Progenitor cell of endocrine pancreas (in vitro differentiated cells): ENCODE data around the gene ATR. TPM values are rescaled to one million over a fixed set of nuclear protein-coding genes. Genes with fewer than 3 reads are reported as not detected.
"Not testable (repeated sequence)": the region's sequence is repeated elsewhere in the genome, so short reads cannot be mapped to it uniquely, and the experiment has no call there.

Source experiments
- DNase-seq: peaks from one replicate; pipeline ENCODE4 v3.0.0; 2021; ENCODE audit warnings: low spot score; ENCODE audit not compliant: unreplicated experiment
- H3K27ac Mint-ChIP-seq: 2 replicates; pipeline ENCODE4 v1.8.0; 2021; ENCODE audit warnings: mild to moderate bottlenecking, moderate library complexity, mixed read lengths
- H3K27me3 Mint-ChIP-seq: 2 replicates; pipeline ENCODE4 v1.8.0; 2021; ENCODE audit warnings: mixed read lengths
- H3K36me3 Mint-ChIP-seq: 2 replicates; pipeline ENCODE4 v1.8.0; 2022; ENCODE audit warnings: mixed read lengths; ENCODE audit not compliant: insufficient read depth
- H3K4me1 Mint-ChIP-seq: 2 replicates; pipeline ENCODE4 v1.8.0; 2021; ENCODE audit warnings: low read depth, mixed read lengths
- H3K4me3 Mint-ChIP-seq: 2 replicates; pipeline ENCODE4 v1.8.0; 2021; ENCODE audit warnings: low read depth, mild to moderate bottlenecking, moderate library complexity, mixed read lengths
- H3K9me3 Mint-ChIP-seq: 2 replicates; pipeline ENCODE4 v1.8.0; 2021; ENCODE audit warnings: low read depth, mixed read lengths
- total RNA-seq: library from RNA; stranded (reverse); gene quantifications from 2 replicates; pipeline ENCODE4 v1.2.1, GENCODE V29; 2021
- TF ChIP-seq, protein P1 (sequence below): fragments of 200-600 bp; sonication (generic); IDR thresholded peaks from one replicate; pipeline ENCODE4 v1.5.0; 2021; ENCODE audit warnings: antibody characterized with exemption, mild to moderate bottlenecking; ENCODE audit not compliant: unreplicated experiment

Gene ATR
- total RNA-seq, 1 donor from 2014 or later, result 20.3 TPM

DNA sequence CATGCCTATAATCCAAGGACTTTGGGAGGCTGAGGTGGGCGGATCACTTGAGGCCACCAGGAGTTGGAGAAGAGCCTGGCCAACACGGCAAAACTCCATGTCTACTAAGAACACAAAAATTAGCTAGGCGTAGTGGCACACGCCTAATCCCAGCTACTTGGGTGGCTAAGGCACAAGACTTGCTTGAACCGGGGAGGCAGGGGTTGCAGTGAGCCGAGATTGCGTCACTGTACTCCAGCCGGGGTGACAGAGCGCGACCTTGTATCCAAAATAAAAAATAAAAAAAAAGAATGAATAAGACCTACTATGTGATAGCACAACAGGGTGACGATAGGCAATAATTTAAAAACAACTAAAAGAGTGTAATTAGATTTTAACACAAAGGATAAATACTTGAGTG is 134.2 kb downstream of the ATR start:
- Mint-ChIP-seq H3K9me3 (no peaks in the 10 kb centered on the region), H3K27me3 (no peaks in the 10 kb centered on the region), H3K36me3 (peaks cover 7% of the 10 kb centered on the region), H3K27ac (no peak overlapping the region), H3K4me1 (peaks cover 24% of the 10 kb centered on the region), H3K4me3 (no peak overlapping the region)
- TF ChIP-seq, protein P1, sequence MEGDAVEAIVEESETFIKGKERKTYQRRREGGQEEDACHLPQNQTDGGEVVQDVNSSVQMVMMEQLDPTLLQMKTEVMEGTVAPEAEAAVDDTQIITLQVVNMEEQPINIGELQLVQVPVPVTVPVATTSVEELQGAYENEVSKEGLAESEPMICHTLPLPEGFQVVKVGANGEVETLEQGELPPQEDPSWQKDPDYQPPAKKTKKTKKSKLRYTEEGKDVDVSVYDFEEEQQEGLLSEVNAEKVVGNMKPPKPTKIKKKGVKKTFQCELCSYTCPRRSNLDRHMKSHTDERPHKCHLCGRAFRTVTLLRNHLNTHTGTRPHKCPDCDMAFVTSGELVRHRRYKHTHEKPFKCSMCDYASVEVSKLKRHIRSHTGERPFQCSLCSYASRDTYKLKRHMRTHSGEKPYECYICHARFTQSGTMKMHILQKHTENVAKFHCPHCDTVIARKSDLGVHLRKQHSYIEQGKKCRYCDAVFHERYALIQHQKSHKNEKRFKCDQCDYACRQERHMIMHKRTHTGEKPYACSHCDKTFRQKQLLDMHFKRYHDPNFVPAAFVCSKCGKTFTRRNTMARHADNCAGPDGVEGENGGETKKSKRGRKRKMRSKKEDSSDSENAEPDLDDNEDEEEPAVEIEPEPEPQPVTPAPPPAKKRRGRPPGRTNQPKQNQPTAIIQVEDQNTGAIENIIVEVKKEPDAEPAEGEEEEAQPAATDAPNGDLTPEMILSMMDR, result no peak
- DNase-seq, result no peak

DNA sequence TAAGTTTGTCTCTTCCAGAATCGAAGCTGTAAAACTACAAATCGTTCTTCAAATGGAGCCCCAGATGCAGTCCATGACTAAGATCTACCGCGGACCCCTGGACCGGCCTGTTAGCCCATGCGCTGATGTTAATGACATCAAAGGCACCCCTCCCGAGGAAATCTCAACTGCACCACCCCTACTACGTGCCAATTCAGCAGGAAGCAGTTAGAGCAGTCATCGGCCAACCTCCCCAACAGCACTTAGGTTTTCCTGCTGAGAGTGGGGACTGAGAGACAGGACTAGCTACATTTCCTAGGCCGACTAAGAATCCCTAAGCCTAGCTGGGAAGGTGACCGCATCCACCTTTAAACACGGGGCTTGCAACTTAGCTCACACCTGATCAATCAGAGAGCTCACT is 135.5 kb downstream of the ATR start:
- DNase-seq, H3K4me3 Mint-ChIP-seq, H3K27ac Mint-ChIP-seq, H3K9me3 Mint-ChIP-seq, H3K27me3 Mint-ChIP-seq: not testable (repeated sequence)
- H3K36me3 Mint-ChIP-seq, result peaks cover 11% of the 10 kb centered on the region
- H3K4me1 Mint-ChIP-seq, result peaks cover 22% of the 10 kb centered on the region

DNA sequence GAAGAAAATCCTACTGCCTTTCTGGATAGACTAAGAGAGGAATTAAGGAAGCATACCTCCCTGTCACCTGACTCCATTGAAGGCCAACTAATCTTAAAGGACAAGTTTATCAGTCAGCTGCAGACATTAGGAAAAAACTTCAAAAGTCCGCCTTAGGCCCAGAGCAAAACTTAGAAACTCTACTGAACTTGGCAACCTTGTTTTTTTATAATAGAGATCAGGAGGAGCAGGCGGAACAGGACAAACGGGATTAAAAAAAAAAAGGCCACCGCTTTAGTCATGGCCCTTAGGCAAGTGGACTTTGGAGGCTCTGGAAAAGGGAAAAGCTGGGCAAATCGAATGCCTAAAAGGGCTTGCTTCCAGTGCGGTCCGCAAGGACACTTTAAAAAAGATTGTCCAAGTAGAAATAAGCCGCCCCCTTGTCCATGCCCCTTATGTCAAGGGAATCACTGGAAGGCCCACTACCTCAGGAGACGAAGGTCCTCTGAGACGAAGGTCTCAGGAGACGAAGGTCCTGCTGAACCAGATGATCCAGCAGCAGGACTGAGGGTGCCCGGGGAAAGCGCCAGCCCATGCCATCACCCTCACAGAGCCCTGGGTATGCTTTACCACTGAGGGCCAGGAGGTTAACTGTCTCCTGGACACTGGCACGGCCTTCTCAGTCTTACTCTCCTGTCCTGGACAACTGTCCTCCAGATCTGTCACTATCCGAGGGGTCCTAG is 138.9 kb downstream of the ATR start:
- not testable (repeated sequence) for H3K4me1 Mint-ChIP-seq, DNase-seq, H3K9me3 Mint-ChIP-seq, H3K27ac Mint-ChIP-seq, H3K27me3 Mint-ChIP-seq, H3K4me3 Mint-ChIP-seq, H3K36me3 Mint-ChIP-seq

DNA sequence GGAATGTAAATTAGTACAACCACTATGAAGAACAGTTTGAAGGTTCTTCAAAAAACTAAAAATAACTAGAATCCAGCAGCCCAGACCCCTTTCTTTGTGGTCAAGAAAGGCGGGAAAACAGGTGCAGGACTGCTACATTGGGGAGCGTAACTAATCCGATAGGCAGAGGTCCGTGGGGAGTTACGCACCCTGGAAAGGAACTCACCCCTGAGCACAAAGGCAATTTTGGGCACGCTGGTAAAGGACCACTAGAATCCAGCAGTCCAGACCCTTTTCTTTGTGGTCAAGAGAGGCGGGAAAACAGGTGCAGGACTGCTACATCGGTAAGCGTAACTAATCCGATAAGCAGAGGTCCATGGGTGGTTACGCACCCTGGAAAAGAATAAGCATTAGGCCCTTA is 140.4 kb downstream of the ATR start:
- not testable (repeated sequence) for H3K4me3 Mint-ChIP-seq, H3K9me3 Mint-ChIP-seq, H3K27me3 Mint-ChIP-seq, DNase-seq, H3K4me1 Mint-ChIP-seq, H3K36me3 Mint-ChIP-seq
- H3K27ac Mint-ChIP-seq, result peak overlapping the region; percentile 2

DNA sequence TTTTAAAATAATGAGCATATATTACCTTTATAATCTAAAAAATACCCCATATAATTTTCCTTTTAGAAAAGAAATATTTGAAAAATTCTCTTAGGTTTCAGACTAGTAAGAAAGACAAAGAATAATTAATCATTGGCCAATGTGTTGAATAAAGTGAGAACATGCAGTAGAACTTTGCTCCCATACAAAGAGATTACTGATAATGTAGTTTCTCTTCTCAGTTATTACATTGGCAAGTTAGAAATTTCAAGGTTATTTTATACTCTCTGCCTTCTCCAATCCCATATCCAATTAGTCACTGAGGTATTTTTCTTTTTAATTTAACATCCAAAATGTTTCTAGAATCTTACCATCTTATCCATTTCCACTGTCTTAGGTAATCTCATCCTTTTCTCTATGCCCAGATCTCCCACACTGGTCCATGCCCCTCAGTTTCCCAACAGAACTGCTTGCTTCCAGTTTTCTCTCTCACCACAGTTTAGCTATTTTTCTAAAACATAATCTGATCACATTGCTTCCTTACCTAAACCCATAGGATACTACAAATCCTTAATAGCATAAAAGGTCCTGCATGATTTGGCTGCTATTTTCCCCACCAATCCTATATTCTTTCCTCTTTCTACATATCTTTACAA is 141.5 kb downstream of the ATR start:
- no peaks in the 10 kb centered on the region for H3K27me3 Mint-ChIP-seq
- H3K27ac Mint-ChIP-seq, result no peak overlapping the region
- H3K4me1 Mint-ChIP-seq, result peaks cover 5% of the 10 kb centered on the region
- no peaks in the 10 kb centered on the region for H3K9me3 Mint-ChIP-seq
- H3K36me3 Mint-ChIP-seq, result peaks cover 10% of the 10 kb centered on the region
- no peak for DNase-seq
- no peak overlapping the region for H3K4me3 Mint-ChIP-seq
- TF ChIP-seq, protein P1, result no peak

DNA sequence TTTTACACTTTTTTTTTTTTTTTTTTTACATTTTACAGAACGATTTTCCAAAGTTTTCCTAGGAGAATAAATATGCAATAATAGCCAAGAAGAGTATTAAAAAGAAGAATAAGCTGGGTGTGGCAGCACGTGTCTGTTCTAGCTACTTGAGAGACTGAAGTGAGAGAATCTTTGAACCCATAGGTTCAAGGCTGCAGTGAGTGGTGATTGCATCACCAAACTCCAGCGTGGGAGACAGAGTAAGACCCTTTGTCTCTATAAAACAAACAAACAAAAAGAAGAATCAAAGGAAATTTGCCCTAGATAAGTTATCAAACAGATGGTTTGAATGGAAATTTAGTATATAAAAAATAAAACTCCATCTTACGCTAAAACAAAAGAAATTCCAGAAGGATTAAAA is 144.0 kb downstream of the ATR start:
- peaks cover 18% of the 10 kb centered on the region for H3K36me3 Mint-ChIP-seq
- TF ChIP-seq, protein P1, result no peak
- no peak overlapping the region for H3K4me3 Mint-ChIP-seq
- DNase-seq, result no peak
- no peak overlapping the region for H3K27ac Mint-ChIP-seq
- no peaks in the 10 kb centered on the region for H3K27me3 Mint-ChIP-seq
- H3K4me1 Mint-ChIP-seq, result peaks cover 4% of the 10 kb centered on the region
- no peaks in the 10 kb centered on the region for H3K9me3 Mint-ChIP-seq

DNA sequence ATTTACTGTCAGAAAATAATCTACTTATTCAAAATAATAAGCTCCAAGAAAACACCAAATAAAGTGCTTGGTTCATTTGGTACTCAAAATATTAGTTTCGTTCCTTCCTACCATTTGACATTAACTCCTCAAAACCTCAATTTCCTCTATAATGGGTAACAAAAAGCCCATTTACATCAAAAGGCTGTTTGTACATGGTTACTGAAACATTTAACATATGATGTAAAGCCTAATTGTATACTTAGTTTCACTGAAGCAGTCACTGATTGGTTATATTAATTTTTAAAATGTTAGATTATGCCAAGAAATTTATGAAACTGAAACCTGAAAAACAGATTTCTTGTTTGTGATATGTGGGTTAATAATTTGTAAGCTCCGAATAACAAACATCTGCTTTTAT is 145.4 kb downstream of the ATR start:
- H3K4me3 Mint-ChIP-seq, result no peak overlapping the region
- H3K4me1 Mint-ChIP-seq, result no peaks in the 10 kb centered on the region
- TF ChIP-seq, protein P1, result no peak
- H3K27ac Mint-ChIP-seq, result no peak overlapping the region
- H3K9me3 Mint-ChIP-seq, result no peaks in the 10 kb centered on the region
- no peaks in the 10 kb centered on the region for H3K27me3 Mint-ChIP-seq
- peaks cover 23% of the 10 kb centered on the region for H3K36me3 Mint-ChIP-seq
- DNase-seq, result no peak
